Erythroblast (primary cell): ENCODE results near the gene ANK3.

ENCODE experiments used
- GATA1 ChIP-seq: IDR thresholded peaks from 2 replicates; pipeline ENCODE4 v1.6.1; 2011; ENCODE audit warnings: low read depth, mild to moderate bottlenecking, control low read depth, low read length, moderate library complexity
- POLR2A ChIP-seq: IDR thresholded peaks from 2 replicates; pipeline ENCODE4 v1.6.1; 2011; ENCODE audit warnings: mild to moderate bottlenecking, low read length

DNA sequence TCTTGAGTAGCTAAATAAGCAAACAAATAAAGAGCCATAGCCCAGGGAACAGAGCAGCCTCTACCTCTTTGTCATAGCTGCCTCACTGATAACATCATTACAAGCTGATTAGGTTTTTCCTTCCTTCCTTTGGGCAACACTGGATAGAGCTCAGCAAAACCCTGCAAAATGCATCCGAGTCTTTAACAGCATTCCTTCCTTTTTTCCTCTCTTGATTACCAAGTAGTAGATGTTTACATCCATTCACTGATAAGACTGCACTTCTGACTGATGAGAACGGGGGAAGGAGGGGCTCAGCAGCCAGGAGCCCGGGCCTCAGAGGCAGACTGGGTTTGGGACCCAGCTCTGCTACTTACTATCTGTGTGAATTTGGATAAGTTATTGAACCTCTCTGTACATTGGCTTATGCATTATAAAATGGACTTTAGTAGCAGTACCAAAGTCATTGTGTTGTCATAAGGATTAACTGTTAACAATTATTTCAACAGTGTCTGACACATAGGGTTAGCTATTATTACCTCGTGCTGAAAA, 214.2 kb downstream of the ANK3 start:
- TF ChIP-seq POLR2A: no peak
- TF ChIP-seq GATA1: no peak
